Activated CD4-positive, alpha-beta memory T cell treated with anti-CD3 and anti-CD28 coated beads for 36 hours (primary cell): Measurements from ENCODE around the gene RER1. TPM values are rescaled to one million over a fixed set of nuclear protein-coding genes. Genes with fewer than 3 reads are reported as not detected.

Experiments
- CTCF ChIA-PET: fragments of 350-600 bp; sonication (Branson Sonifier 250); formaldehyde crosslinking; loops from one replicate; lab custom pipeline; 2021; ENCODE audit warnings: antibody characterized with exemption, inconsistent platforms; lab: Charles Lee
- POLR2A ChIA-PET: fragments of 350-600 bp; sonication (Branson Sonifier 250); formaldehyde crosslinking; loops from one replicate; lab custom pipeline; 2021; ENCODE audit warnings: antibody characterized with exemption; lab: Charles Lee
- DNase-seq: peaks from one replicate; pipeline ENCODE4 v3.0.0-alpha.2; 2020
- H3K27ac Mint-ChIP-seq: one replicate; pipeline ENCODE4 v1.8.0; 2021; ENCODE audit warnings: mixed read lengths
- H3K27me3 Mint-ChIP-seq: one replicate; pipeline ENCODE4 v1.8.0; 2021; ENCODE audit warnings: mixed read lengths
- H3K36me3 Mint-ChIP-seq: one replicate; pipeline ENCODE4 v1.8.0; 2021; ENCODE audit warnings: mixed read lengths
- H3K4me1 Mint-ChIP-seq: one replicate; pipeline ENCODE4 v1.8.0; 2021; ENCODE audit warnings: low read depth, mixed read lengths
- H3K4me3 Mint-ChIP-seq: one replicate; pipeline ENCODE4 v1.8.0; 2021; ENCODE audit warnings: mild to moderate bottlenecking, mixed read lengths
- H3K9me3 Mint-ChIP-seq: one replicate; pipeline ENCODE4 v1.8.0; 2021; ENCODE audit warnings: mixed read lengths
- intact Hi-C: fragments of 100-400 bp; cut with micrococcal nuclease; formaldehyde crosslinking; loops from one replicate; pipeline ENCODE4 v1.15.1; 2023
- total RNA-seq, 2 experiments: library from RNA; stranded (reverse); gene quantifications; one replicate each; pipeline ENCODE4 v1.2.3, GENCODE V29; 2021

Gene RER1
- total RNA-seq, 2 experiments from 2014 or later, result 148 to 154 TPM

DNA sequence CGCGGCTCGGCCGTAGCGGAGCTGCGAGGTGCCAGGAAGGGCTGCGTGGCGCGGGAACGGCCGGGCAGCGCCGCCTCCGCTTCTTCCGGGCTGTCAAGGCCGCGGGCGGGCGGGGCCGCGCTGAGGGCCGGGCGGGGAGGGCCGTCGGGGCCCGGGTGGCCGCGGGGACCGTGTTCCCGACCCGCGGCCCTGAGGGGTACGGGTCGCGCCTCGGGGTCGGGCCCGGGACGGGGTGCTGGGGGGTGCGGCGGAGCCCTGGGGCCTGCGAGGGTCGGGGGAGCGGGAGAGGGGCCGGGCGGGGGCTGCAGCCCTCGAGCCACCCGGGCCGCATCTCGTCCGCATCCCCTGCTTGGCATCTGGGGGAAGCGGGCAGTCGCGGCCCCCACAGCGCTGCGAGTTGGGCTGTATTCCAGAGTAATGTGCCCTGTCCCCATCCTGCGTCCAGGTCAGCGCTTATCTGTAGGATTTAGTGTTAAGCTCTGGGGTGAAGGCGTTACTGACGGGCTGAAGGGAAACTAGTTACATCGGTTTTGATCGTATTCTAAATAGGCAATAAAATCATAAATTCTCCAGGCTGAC is 379 bp downstream of the RER1 start:
- Mint-ChIP-seq H3K9me3 (no peaks in the 10 kb centered on the region), H3K4me3 (peak overlapping the region; percentile 93), H3K27ac (peak overlapping the region; percentile 84), H3K4me1 (peaks cover 39% of the 10 kb centered on the region), H3K36me3 (peaks cover 25% of the 10 kb centered on the region), H3K27me3 (no peaks in the 10 kb centered on the region)
- intact Hi-C loops, result loop anchor here (1.0 to 5.0 kb wide), 4 partner anchors 20 to 155 kb away; partner anchors contain the start of gene PEX10
- ChIA-PET POLR2A (interaction anchor here (1.0 to 1.7 kb wide), 11 partner anchors 10 to 203 kb away, joined by 3 to 10 read pairs (median 5); partner anchors contain the start of genes FAAP20, PANK4, PEX10 and PRXL2B), CTCF (interaction anchor here (0.7 to 17.5 kb wide), 12 partner anchors 10 to 252 kb away, joined by 3 to 409 read pairs (median 7); partner anchors contain the start of genes FAAP20 and PEX10)
- DNase-seq, result no peak

DNA sequence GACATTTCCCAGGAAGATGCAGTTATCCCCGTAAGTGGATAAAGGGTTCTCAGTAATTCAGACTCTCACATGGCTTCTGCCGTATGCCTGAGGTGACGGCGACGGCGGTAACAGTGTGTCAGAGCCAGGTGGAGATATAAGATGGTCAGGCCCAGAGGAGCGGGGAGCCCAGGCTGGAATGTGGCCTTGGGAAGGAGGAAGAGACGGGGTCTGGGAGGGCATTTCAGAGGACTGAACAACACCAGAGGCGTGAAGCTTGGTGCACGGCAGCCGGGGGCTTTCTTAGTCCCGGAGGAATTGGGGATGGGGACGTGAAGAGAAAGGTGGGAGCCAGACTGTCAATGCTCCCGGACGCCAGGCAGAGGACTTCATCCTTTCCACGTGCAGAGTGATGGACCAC is 1.0 kb downstream of the RER1 start:
- intact Hi-C loops, result loop anchor here (5.0 kb wide), 3 partner anchors 75 to 155 kb away; no protein-coding TSS in a partner anchor
- no peaks in the 10 kb centered on the region for H3K27me3 Mint-ChIP-seq

DNA sequence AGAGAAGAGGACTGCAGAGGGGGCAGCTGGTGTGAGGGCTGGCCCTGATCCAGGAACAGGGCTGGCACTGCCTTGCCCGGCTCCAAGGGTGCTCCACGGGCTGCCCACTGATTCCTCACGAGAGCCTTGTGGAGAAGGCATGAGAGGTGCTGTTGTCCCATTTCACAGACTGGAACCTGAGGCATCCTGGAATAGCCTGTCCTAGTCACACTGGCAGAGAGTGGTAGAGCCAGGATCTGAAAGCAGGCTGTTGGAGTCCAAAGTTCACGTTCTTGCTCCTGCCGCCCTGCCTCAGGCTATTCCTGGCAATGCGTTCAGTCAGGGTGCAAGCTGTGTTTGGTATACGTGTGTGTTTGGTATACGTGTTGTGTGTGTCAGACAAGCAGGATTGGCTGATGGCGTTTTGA is 1.8 kb downstream of the RER1 start:
- Mint-ChIP-seq H3K4me1 (peaks cover 39% of the 10 kb centered on the region), H3K27ac (peak overlapping the region; percentile 84), H3K27me3 (no peaks in the 10 kb centered on the region), H3K9me3 (no peaks in the 10 kb centered on the region), H3K4me3 (peak overlapping the region; percentile 93), H3K36me3 (peaks cover 31% of the 10 kb centered on the region)
- ChIA-PET POLR2A (interaction anchor here (1.3 kb wide), 1 partner anchor 16 kb away, joined by 3 read pairs; no protein-coding TSS in a partner anchor), CTCF (interaction anchor here (1.9 to 17.5 kb wide), 2 partner anchors 12 to 197 kb away, joined by 6 to 409 read pairs; partner anchors contain the start of gene FAAP20)
- no peak for DNase-seq
- intact Hi-C loops, result loop anchor here (5.0 kb wide), 3 partner anchors 76 to 154 kb away; no protein-coding TSS in a partner anchor

More for the DNA sequence above, 1.0 kb downstream of the RER1 start:
- Mint-ChIP-seq H3K4me1 (peaks cover 39% of the 10 kb centered on the region), H3K9me3 (no peaks in the 10 kb centered on the region), H3K4me3 (peak overlapping the region; percentile 93), H3K36me3 (peaks cover 31% of the 10 kb centered on the region), H3K27ac (peak overlapping the region; percentile 84)
- ChIA-PET POLR2A (interaction anchor here (1.3 to 1.7 kb wide), 2 partner anchors 17 to 160 kb away, joined by 3 to 7 read pairs; no protein-coding TSS in a partner anchor), CTCF (interaction anchor here (1.1 to 17.5 kb wide), 4 partner anchors 11 to 197 kb away, joined by 7 to 409 read pairs (median 8); partner anchors contain the start of gene FAAP20)
- DNase-seq, result no peak

DNA sequence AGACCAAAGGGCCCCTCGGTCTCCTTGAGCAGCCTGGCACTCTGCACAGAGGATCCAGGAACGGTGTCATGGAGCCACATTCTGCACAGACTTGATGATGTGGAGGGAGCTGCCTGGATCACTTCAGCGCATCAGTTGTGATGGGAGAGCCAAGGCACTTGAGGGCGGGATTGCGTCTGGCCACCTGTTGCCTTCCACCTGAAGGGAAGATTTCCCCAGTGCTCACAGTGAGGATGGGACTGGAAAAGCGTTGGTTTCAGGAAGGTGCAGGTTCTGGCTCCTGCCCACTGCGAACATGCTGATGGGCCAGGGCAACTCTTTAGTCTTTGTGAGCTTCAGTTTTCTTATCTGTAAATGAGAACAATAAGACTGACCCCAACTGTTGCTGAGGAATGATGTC is 2.6 kb downstream of the RER1 start:
- no peaks in the 10 kb centered on the region for H3K9me3 Mint-ChIP-seq
- intact Hi-C loops, result loop anchor here (5.0 kb wide), 3 partner anchors 77 to 153 kb away; no protein-coding TSS in a partner anchor
- DNase-seq, result no peak
- H3K27ac Mint-ChIP-seq, result no peak overlapping the region
- peaks cover 38% of the 10 kb centered on the region for H3K36me3 Mint-ChIP-seq
- no peaks in the 10 kb centered on the region for H3K27me3 Mint-ChIP-seq
- H3K4me3 Mint-ChIP-seq, result no peak overlapping the region
- CTCF ChIA-PET, result interaction anchor here (1.9 to 17.5 kb wide), 2 partner anchors 13 to 198 kb away, joined by 6 to 409 read pairs; partner anchors contain the start of gene FAAP20
- peaks cover 39% of the 10 kb centered on the region for H3K4me1 Mint-ChIP-seq
- POLR2A ChIA-PET, result no interaction called here

DNA sequence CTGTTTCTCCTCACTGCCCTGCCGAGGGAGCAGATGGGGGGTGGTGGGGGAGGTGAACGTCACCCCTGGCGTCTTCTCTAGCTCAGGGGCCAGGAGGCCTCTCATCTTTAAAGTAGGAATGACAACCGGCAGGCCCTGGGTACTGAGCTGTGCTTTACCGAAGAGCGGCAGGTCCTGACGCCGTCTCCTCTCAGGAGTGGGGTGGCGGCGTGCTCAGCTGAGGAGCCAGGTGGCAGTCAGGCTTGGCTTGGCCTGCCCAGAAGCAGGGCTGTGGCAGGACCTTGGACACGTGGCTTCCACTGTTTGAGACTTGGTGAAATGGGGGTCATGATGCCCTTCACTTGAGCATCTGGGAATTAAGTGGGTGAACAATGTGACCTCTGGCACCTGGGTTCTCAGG is 3.1 kb downstream of the RER1 start:
- intact Hi-C loops, result loop anchor here (5.0 kb wide), 3 partner anchors 77 to 153 kb away; no protein-coding TSS in a partner anchor
- DNase-seq, result no peak
- H3K4me1 Mint-ChIP-seq, result peaks cover 39% of the 10 kb centered on the region
- POLR2A ChIA-PET, result no interaction called here
- H3K4me3 Mint-ChIP-seq, result no peak overlapping the region
- CTCF ChIA-PET, result interaction anchor here (1.9 kb wide), 1 partner anchor 13 kb away, joined by 6 read pairs; no protein-coding TSS in a partner anchor
- no peaks in the 10 kb centered on the region for H3K9me3 Mint-ChIP-seq
- H3K27ac Mint-ChIP-seq, result no peak overlapping the region
- H3K27me3 Mint-ChIP-seq, result no peaks in the 10 kb centered on the region
- peaks cover 42% of the 10 kb centered on the region for H3K36me3 Mint-ChIP-seq

DNA sequence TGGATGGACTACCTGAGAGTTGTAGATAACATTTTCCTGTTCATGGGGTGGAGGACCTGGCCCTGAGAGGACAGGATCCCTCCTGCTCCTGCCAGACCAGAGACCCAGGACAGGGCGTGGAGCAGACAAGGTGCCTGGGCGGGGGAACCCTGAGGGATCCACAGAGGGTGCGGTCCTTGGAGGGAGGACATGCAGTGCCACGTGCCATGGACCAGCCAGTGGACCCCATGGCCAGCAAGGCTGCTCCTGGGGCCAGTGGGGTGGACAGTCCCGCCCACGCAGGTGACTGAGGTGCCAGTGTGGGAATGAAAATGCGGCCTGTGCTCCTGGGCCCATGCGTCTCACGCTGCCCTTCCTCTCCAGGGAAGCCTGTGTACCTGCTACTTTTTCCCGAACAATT is 3.6 kb downstream of the RER1 start:
- peaks cover 34% of the 10 kb centered on the region for H3K4me1 Mint-ChIP-seq
- no peak overlapping the region for H3K4me3 Mint-ChIP-seq
- CTCF ChIA-PET, result interaction anchor here (1.9 kb wide), 1 partner anchor 14 kb away, joined by 6 read pairs; no protein-coding TSS in a partner anchor
- DNase-seq, result no peak
- intact Hi-C loops, result no loop called here
- POLR2A ChIA-PET, result no interaction called here
- peaks cover 44% of the 10 kb centered on the region for H3K36me3 Mint-ChIP-seq
- H3K27ac Mint-ChIP-seq, result no peak overlapping the region
- no peaks in the 10 kb centered on the region for H3K27me3 Mint-ChIP-seq
- no peaks in the 10 kb centered on the region for H3K9me3 Mint-ChIP-seq

DNA sequence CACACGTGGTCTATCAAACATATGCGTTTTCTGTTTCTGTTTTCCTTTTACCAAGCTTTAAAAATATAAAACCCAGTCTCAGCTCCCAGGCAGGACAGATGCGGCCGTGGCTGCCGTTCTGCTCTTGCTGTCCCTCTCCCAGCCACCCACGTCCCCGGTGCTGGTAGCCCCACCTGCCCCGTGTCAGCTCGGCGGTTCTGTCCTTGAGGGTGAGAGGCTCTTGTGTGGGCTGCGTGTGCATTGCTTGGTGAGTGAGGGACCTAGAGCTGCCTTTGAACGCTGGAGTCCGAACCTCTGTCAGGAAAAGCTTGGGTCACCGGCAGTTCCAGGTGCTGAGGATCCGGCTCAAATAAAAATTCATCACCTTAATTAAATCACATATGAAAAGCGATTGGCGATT is 4.4 kb downstream of the RER1 start:
- H3K4me3 Mint-ChIP-seq, result no peak overlapping the region
- H3K27me3 Mint-ChIP-seq, result no peaks in the 10 kb centered on the region
- no peak overlapping the region for H3K27ac Mint-ChIP-seq
- CTCF ChIA-PET, result interaction anchor here (0.9 kb wide), 1 partner anchor 14 kb away, joined by 3 read pairs; no protein-coding TSS in a partner anchor
- intact Hi-C loops, result no loop called here
- H3K9me3 Mint-ChIP-seq, result no peaks in the 10 kb centered on the region
- peaks cover 50% of the 10 kb centered on the region for H3K36me3 Mint-ChIP-seq
- POLR2A ChIA-PET, result no interaction called here
- no peak for DNase-seq
- peaks cover 33% of the 10 kb centered on the region for H3K4me1 Mint-ChIP-seq

DNA sequence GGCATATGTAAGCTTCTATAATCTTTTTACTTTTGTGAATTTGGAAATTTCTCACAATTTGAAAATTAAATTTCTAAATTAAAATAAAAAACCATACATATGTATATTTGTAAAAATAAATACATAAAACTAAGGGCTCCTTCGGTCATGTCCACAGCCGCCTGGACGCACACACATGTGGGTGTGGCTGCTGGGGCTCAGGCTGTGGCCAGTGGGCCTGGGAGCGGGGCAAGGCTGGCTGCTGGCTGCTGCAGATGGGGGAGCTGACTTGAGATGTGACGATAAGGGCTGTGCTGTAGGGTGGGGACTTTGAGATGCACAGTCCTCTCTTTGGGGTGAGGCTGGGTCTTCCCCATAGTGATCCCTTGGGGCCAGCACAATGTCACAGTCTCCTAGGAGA is 4.8 kb downstream of the RER1 start:
- no peak overlapping the region for H3K4me3 Mint-ChIP-seq
- peaks cover 33% of the 10 kb centered on the region for H3K4me1 Mint-ChIP-seq
- POLR2A ChIA-PET, result no interaction called here
- intact Hi-C loops, result no loop called here
- no peaks in the 10 kb centered on the region for H3K27me3 Mint-ChIP-seq
- no peaks in the 10 kb centered on the region for H3K9me3 Mint-ChIP-seq
- peaks cover 52% of the 10 kb centered on the region for H3K36me3 Mint-ChIP-seq
- CTCF ChIA-PET, result interaction anchor here (0.9 kb wide), 1 partner anchor 15 kb away, joined by 3 read pairs; no protein-coding TSS in a partner anchor
- DNase-seq, result no peak
- H3K27ac Mint-ChIP-seq, result no peak overlapping the region

DNA sequence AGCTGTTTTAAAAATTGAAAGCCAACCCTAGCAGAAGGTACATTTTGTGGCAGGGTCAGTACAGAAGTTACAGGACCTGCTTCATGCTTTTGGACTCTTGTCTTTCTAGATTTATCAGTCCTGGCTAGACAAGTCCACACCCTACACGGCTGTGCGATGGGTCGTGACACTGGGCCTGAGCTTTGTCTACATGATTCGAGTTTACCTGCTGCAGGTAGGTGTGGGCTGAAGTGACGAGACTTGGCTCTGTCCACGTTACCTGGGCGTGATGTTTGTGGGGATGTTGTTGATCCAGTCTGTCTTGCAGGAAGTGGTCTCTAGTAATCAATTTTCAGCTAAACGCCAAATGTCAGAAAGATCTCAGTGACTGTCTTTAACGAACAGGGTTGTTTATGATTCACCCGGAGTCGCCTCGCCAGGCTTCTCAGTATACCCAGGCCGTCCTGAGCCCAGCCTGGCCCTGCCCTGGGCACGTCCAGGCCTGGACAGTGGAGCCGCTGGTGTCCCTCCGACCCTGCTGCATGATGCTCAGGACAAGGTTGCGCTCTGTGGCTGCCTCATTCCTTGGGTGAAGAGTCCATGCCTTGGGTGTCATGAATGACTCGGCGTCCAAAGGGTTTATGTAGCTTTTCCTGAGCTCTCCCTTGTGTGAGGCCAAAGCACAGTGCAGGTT is 5.5 kb downstream of the RER1 start:
- H3K9me3 Mint-ChIP-seq, result no peaks in the 10 kb centered on the region
- ChIA-PET POLR2A (no interaction called here), CTCF (no interaction called here)
- intact Hi-C loops, result no loop called here
- DNase-seq, result no peak
- H3K27ac Mint-ChIP-seq, result no peak overlapping the region
- H3K36me3 Mint-ChIP-seq, result peaks cover 58% of the 10 kb centered on the region
- H3K4me1 Mint-ChIP-seq, result peaks cover 33% of the 10 kb centered on the region
- H3K4me3 Mint-ChIP-seq, result no peak overlapping the region
- H3K27me3 Mint-ChIP-seq, result no peaks in the 10 kb centered on the region

DNA sequence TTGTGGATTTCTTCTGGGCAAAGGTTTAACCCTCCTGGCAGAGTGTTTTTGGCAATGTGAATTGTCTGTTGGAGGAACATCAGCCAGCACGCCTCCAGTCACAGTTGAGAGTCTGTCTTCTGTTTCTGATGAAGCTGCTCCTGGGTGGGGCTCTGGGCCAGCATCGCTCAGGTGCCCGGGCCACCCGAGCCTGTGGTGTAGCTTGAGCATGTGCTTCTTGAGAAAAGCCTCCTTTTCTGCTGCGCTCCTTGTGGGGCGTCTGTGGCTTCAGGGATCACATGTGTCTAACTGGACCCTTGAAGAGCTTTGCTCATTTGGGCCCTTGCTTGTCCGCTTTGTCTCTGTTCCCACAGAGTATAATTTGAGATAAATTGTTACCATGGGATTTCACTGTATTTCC is 7.2 kb downstream of the RER1 start:
- no peak for DNase-seq
- intact Hi-C loops, result no loop called here
- no peaks in the 10 kb centered on the region for H3K27me3 Mint-ChIP-seq
- no peak overlapping the region for H3K4me3 Mint-ChIP-seq
- H3K27ac Mint-ChIP-seq, result no peak overlapping the region
- no peaks in the 10 kb centered on the region for H3K9me3 Mint-ChIP-seq
- H3K4me1 Mint-ChIP-seq, result peaks cover 16% of the 10 kb centered on the region
- ChIA-PET CTCF (interaction anchor here (1.0 kb wide), 1 partner anchor 204 kb away, joined by 3 read pairs; the partner anchor contains the start of gene FAAP20), POLR2A (no interaction called here)
- peaks cover 57% of the 10 kb centered on the region for H3K36me3 Mint-ChIP-seq

DNA sequence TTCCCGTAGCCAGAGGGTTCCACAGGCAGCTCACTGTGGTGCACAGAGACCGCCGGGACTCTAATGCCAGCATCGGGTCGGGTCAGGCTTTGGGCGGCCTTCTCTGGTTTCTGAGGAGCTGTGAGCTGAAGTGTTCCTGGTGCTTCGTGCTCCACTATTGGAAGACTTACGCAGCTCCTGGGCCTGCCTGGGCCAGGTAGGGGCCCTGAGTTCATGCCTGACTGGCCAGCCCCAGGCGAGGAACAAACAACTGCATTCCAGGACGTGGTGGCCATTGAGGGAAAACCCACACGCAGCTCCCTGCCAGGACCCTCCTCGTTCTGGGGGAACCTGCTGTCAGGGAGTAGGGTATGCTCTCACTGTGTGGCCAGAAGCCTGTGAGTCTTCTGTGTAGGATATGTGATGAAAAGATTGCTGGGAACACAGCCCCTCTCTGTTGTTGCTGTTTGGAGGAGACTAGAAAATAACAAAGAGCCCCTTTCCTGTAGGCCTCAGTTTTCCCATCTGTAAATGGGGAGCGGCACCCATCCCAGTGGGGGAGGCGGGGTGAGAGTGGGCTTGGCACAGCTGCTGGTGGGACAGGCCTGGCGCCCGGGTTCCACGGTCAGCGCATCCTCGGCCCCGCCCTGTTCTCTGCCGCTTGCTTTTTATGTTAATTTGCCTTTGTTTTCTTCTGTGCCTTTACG is 8.4 kb downstream of the RER1 start:
- POLR2A ChIA-PET, result no interaction called here
- H3K4me1 Mint-ChIP-seq, result peaks cover 4% of the 10 kb centered on the region
- peaks cover 56% of the 10 kb centered on the region for H3K36me3 Mint-ChIP-seq
- no peaks in the 10 kb centered on the region for H3K27me3 Mint-ChIP-seq
- CTCF ChIA-PET, result no interaction called here
- no peak for DNase-seq
- H3K27ac Mint-ChIP-seq, result peak overlapping the region; percentile 29
- H3K4me3 Mint-ChIP-seq, result no peak overlapping the region
- intact Hi-C loops, result no loop called here
- H3K9me3 Mint-ChIP-seq, result no peaks in the 10 kb centered on the region
